GM23248 (cell line): ENCODE results near the gene REV3L.
"Not testable (repeated sequence)": the region's sequence is repeated elsewhere in the genome, so short reads cannot be mapped to it uniquely, and the experiment has no call there.

Experiments
- EZH2 ChIP-seq: fragments of 200-600 bp; sonication (generic); IDR thresholded peaks from 2 replicates; pipeline ENCODE4 v1.6.1; 2018; ENCODE audit warnings: antibody characterized with exemption, mild to moderate bottlenecking; ENCODE audit not compliant: insufficient read depth, poor library complexity, severe bottlenecking
- EZH2phosphoT487 ChIP-seq: fragments of 200-600 bp; sonication (generic); IDR thresholded peaks from 2 replicates; pipeline ENCODE4 v1.6.1; 2018; ENCODE audit warnings: antibody characterized with exemption, moderate library complexity, mild to moderate bottlenecking, low read depth; ENCODE audit not compliant: insufficient read depth

GRCh38 chr6:111476061-111476460 is 7.0 kb downstream of the REV3L start:
- TF ChIP-seq EZH2, EZH2phosphoT487: not testable (repeated sequence)
